ENCODE data around the gene SLC25A24.

DNA sequence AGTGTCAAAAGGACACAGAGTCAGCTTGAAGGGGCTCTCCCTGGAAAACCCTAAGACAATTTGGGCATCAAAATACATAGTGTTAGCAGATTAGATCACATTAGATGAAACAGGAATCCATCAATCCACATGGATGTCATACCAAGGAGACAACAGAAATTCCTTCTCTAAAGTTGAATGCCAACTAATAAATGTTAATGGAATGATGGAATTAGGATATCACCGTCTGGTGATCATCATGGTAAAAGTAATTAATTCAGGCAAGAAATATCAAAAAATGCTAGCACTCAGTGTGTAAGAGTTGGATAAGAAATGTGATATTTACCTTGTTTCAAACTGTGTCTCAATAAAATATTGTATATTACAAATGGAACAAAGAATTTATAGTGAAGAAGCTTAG is 10.9 kb upstream of the SLC25A24 start:
- TF ChIP-seq EZH2phosphoT487 (conservative IDR thresholded peaks at IDR 0.05; ENCODE audit: low read length) = no peak
- TF ChIP-seq, protein P1, sequence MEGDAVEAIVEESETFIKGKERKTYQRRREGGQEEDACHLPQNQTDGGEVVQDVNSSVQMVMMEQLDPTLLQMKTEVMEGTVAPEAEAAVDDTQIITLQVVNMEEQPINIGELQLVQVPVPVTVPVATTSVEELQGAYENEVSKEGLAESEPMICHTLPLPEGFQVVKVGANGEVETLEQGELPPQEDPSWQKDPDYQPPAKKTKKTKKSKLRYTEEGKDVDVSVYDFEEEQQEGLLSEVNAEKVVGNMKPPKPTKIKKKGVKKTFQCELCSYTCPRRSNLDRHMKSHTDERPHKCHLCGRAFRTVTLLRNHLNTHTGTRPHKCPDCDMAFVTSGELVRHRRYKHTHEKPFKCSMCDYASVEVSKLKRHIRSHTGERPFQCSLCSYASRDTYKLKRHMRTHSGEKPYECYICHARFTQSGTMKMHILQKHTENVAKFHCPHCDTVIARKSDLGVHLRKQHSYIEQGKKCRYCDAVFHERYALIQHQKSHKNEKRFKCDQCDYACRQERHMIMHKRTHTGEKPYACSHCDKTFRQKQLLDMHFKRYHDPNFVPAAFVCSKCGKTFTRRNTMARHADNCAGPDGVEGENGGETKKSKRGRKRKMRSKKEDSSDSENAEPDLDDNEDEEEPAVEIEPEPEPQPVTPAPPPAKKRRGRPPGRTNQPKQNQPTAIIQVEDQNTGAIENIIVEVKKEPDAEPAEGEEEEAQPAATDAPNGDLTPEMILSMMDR (IDR thresholded peaks at IDR 0.05; ENCODE audit: insufficient read depth, low read length, poor library complexity, severe bottlenecking) = no peak

Measured in SU-DHL-6 (cell line).